ENCODE results near the gene PHTF2. TPM values are rescaled to one million over a fixed set of nuclear protein-coding genes. Genes with fewer than 3 reads are reported as not detected.
A peak's percentile ranks its signal among the peaks of the same experiment; 100 is the strongest.
"Not testable (repeated sequence)": the region's sequence is repeated elsewhere in the genome, so short reads cannot be mapped to it uniquely, and the experiment has no call there.

Gene PHTF2
- total RNA-seq, 1 donor from 2014 or later, result 13.8 TPM

DNA sequence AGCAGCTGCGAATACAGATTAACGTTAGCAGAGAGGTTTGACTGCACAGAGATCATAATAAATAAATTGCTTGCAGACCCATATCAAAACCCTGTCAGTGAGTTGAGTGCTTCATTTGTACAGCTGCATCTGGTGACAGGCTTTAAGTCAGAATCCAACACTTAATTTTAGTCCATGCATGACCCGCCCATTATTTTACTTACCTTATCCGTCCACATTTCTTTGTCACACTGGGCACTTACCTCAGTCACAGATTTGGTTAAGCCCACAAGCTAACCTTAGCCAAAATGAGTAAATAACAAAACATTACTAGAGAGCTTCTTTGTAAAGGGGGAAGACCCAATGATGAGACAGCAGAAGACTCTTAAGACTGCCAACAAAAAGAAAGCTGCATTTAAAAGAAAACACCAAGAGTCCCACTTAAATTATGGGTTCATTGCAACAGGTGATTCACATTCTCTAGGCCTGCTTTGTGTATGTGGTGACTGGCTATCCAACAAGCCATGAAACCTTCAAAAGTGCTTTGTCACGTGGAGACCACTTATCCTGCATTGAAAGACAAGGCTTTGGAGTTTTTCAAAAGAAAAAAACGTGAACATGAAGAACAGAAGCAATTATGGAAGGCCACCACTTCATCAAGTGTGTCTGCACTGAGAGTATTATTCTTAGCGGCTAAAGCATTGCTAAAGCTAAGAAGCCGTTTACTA lies 32.2 kb downstream of the PHTF2 start:
- no peak for DNase-seq (ENCODE audit: low read depth, low spot score)

DNA sequence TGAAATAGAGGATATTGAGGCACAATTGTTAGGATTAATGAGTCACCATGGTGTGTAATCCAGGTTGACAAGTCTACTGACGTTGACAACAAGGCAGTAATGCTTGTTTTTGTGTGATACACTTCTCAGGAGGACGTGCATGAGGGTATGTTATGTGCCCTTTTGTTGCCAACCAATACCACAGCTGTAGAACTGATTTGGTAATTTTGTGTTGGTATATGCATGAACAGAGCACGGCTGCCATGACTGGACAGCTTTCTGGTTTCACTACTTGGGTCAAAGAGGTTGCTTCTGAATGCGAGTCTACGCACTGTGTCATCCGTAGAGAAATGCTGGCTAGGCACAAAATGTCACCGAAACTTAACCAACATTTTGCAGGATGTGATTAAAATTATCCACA lies 32.9 kb downstream of the PHTF2 start:
- no peak for DNase-seq (ENCODE audit: low read depth, low spot score)

DNA sequence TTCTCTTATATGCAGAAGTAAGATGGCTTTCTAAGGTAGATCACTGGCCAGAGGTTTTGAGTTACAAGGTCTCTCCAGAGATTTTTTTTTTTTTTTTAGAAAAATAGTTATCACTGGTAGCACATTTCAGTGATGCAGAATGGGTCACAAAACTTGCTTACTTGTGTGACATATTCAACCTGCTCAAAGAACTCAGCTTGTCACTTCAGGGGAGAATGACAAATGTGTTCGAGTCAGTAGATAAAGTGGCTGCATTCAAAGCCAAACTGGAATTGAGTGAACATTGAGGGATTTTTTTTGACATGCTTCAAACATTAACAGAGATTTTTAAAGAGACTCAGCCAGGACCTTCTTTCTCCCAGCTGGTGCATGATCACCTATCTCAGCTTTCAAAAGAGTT lies 33.4 kb downstream of the PHTF2 start:
- no peak for DNase-seq (ENCODE audit: low read depth, low spot score)

- no peak for DNase-seq (ENCODE audit: low read depth, low spot score)
These were observed 34.6 kb downstream of the PHTF2 start for GRCh38 chr7:77833136-77833535.

DNA sequence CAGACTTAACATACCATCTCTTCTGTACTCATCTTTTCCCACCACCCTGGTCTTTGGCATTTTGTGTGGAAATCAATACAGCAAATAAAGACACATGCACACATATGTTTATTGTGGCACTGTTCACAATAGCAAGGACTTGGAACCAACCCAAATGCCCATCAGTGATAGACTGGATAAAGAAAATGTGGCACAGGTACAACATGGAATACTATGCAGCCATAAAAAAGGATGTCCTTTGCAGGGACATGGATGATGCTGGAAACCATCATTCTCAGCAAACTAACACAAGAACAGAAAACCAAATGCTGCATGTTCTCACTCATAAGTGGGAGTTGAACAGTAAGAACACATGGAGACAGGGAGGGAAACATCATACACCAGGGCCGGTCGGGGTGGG lies 37.9 kb downstream of the PHTF2 start:
- DNase-seq (ENCODE audit: low read depth, low spot score), result not testable (repeated sequence)

- DNase-seq (ENCODE audit: low read depth, low spot score), result no peak
These were observed 38.7 kb downstream of the PHTF2 start for GRCh38 chr7:77837275-77837674.

DNA sequence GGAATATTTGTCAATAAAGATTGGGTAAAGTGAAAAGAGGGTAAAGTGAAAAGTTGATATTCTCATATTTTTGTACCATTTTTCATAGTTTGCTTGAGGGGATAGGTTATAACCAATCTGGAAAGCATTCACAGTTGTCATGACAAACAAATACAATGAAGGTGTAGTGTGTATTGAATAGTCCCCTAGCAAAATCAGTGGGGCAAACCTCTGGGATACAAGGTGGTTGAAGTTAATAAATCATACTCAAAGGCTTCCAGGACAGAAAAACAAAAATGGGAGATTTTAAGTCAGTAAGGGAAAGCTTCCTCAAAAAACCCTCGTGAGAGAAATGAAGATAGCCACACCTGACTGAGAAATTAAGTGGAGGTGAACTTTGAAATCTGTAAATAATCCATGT lies 39.4 kb downstream of the PHTF2 start:
- DNase-seq (ENCODE audit: low read depth, low spot score), result no peak

GRCh38 chr7:77838929-77839491 lies 40.4 kb downstream of the PHTF2 start:
- no peak for DNase-seq (ENCODE audit: low read depth, low spot score)

- no peak for DNase-seq (ENCODE audit: low read depth, low spot score)
These were observed 41.3 kb downstream of the PHTF2 start for GRCh38 chr7:77839919-77840318.

DNA sequence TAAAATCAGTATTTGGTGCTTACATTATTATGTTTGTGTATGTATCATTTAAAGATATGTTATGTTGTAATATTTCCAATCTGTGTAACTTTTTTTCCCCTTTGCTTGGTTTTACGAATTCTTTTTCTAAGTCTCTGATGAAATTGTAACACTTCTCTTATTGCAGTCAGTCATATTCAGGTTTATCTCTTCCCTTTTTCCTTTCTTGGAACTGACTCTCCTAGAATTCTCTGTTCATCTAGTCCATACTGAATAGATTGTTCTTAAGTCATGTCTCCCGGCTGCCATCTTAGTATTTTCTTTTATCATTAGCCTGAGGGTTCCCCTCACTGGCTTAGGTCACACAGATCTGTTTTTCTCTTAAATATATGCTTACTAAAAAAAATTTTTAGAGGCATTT lies 44.6 kb downstream of the PHTF2 start:
- DNase-seq (ENCODE audit: low read depth, low spot score), result no peak

DNA sequence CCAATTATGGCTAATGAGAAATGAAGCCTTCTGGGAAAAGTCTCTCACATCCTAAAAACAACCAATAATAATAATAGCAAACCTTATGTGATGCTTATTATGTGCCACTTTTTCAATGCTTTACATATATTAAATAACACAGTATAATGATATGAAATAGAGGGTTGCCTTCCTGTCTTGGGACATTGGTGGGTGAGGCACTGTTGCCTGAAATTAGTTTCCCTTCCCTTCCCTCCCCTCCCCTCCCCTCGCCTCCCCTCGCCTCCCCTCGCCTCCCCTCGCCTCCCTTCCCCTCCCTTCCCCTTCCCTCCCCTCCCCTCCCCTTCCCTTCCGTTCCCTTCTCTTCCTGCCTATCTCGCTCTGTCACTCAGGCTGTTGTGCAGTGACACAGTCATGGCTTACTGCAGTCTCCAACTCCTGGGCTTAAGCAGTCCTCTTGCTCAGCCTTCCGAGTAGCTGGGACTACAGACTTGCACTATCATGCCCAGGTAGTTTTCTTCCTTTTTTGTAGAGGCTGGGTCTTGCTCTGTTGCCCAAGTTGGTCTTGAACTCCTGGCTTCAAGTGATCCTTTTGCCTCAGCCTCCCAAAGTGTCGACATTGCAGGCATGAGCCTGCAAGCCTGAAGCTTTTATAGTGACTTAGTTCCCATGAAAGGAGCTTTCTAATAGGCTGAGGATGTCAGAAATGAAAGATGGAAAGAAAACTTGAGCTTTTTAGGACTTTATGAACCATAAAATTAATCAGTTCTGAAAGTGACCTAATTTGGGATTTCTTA lies 47.9 kb downstream of the PHTF2 start:
- DNase-seq (ENCODE audit: low read depth, low spot score), result no peak

DNA sequence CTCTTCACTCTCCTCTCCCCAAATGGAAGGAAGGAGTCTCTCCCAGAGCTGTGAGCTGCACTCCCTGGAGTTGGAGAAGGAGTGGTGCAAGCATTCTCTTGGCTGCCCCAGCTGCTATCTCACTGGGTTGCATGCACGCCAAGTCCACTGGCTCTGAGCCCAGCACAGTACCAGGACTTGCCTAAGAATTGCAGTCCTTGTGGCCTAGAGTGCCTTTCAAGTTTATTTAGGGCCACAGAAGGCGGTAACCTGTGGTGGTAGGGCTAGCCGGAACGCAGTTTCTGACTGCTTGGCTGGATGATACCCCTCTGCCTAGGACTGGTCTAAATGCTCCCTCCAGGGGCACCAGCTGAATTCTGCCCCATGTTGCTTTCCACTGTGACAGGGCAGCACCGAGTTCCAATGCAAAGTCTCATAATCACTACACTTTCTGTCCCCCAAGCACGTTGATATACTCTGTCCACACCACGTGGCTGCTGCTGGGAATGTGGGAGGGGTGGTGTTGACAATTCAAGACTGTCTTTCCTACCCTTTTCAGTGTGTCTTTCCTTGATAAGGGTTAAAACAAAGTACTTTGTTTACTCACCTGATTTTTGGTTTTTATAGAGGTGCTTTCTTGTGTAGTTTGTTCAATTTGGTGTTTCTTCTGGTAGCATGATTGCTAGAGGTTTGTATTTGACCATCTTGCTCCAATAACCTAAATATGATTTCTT lies 57.0 kb downstream of the PHTF2 start:
- DNase-seq (ENCODE audit: low read depth, low spot score), result no peak

GRCh38 chr7:77858278-77858677 lies 59.7 kb downstream of the PHTF2 start:
- DNase-seq (ENCODE audit: low read depth, low spot score), result no peak

DNA sequence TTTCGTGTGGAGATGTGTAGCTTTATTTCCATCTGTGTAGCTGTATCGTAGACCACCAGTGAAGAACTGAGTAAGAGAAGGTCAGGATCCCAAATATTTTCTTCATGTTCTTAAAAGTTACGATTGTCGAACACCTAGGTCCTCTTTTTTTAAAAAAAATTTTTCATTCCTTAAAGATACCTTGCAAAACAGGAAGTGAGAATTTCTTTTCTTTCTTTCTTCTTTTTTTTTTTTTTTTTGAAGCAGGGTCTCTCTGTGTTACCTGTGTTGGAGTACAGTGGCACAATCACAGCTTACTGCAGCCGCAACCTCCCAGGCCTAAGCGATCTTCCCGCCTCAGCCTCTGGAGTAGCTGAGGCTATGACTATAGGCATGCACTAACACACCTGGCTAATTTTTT lies 60.8 kb downstream of the PHTF2 start:
- DNase-seq (ENCODE audit: low read depth, low spot score), result no peak

DNA sequence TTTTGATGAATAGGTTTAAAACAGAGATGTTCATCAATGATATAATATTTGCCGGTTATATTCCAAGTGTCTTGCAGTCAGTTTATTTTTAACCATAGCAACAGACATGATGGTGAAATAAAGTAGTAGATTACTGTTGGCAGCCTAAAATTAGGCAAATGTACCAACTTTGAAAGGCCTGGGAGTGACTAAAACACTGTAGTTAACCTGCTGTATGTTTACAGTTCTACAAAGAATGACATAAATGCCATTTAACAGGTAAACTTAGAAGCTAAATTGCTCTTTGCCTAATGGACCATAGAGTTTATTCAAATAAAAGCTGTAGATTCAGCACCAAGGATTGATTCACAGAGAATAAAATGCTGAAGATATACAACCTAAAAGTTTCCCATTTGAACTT lies 64.1 kb downstream of the PHTF2 start:
- DNase-seq (ENCODE audit: low read depth, low spot score), result no peak

GRCh38 chr7:77863860-77864259 lies 65.3 kb downstream of the PHTF2 start:
- no peak for DNase-seq (ENCODE audit: low read depth, low spot score)

GRCh38 chr7:77866370-77866769 lies 67.8 kb downstream of the PHTF2 start:
- DNase-seq (ENCODE audit: low read depth, low spot score), result no peak

DNA sequence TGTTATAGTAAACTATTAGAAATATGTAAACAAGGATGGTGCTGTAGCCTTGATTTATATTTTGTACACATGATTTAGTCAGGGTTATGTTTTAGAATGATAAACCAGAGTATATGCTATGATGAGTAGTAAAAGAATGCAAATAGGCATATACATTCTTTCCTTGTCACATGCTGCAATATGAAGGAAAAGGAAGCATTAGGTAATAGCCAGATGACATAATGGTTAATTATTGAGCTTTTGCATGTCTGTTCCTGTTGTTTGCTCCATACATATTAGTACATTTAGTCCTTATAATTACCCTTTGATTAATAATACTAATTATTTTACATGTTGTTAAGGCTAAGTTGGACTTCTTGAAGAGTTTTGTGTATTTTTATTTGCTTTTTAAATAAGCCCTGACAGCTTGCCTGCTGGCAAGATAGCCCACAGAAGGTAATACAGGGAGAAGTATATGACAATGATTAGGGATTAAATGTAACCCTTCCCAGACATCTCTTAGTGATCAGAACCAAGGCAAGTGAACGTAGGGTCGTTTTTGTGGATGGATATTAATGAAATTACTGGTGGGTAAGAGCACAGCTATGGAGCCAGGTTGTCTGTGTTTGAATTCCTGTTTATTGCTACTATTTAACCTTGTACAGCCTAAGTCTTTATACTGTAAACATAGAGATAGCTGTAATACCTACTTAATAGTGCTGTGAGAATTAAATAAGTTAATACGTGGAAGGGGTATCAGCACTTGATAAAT lies 68.4 kb downstream of the PHTF2 start:
- peak; percentile 26 for DNase-seq (ENCODE audit: low read depth, low spot score)

DNA sequence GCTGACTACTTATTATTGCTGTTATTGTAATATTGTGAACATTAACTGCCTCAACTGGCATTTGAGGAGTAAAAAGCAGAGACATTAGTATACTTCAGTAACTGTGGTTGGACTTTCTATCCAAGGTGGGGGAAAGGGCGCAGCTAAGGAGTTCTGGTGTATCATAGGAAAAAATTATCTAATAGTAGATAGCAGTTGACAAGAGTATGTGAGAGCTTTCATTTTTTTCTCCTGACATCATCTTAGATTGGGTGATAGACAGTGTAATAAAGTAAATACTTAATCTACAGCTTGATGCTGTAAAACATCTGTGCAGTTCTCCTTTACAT lies 68.9 kb downstream of the PHTF2 start:
- no peak for DNase-seq (ENCODE audit: low read depth, low spot score)

- DNase-seq (ENCODE audit: low read depth, low spot score), result not testable (repeated sequence)
These were observed 73.7 kb downstream of the PHTF2 start for GRCh38 chr7:77872256-77872655.
